GM12873 (cell line): ENCODE measurements around the gene COLEC12.

Experiments
- CTCF ChIP-seq: IDR thresholded peaks from 2 replicates; pipeline ENCODE4 v1.5.1; 2012; ENCODE audit warnings: low read depth, mild to moderate bottlenecking, moderate library complexity, low read length, control low read depth; ENCODE audit not compliant: insufficient read depth; ENCODE audit errors: missing control alignments

Gene COLEC12

GRCh38 chr18:449374-449773, 51.1 kb downstream of the COLEC12 start:
- TF ChIP-seq CTCF = no peak

DNA sequence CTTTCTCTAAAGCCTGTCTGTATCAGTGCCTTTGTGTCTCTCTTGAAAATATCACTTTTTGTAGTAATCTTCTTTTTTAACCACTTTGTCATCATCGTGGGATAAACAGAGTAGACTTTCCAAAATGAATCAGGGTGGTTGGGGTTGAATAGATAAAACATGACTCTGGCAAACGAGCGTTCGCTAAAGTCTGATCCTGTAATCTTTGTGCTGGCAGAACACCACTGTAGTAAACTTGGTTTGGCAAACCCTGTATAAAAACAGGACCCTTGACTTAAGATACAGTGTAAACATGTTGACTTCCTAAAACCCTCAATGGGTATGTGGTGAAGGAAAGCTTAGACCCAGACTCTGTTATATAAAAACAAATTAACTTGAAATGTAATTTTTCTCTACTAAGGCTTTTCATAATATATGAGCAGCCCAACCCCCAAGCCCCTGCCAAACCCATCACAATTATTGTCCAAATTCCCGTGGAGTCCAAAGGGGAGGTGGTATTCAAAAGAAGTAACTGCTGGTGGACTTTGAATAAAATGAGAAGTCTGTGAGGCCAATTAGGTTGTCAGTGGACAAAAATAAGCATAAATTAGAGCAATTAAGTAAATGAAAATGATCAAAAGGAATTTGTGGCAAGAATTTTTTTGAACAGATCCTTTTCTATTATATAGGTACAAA, 52.2 kb downstream of the COLEC12 start:
- TF ChIP-seq CTCF = no peak

- no peak for TF ChIP-seq CTCF
Observed at GRCh38 chr18:446941-447560, 53.5 kb downstream of the COLEC12 start.

DNA sequence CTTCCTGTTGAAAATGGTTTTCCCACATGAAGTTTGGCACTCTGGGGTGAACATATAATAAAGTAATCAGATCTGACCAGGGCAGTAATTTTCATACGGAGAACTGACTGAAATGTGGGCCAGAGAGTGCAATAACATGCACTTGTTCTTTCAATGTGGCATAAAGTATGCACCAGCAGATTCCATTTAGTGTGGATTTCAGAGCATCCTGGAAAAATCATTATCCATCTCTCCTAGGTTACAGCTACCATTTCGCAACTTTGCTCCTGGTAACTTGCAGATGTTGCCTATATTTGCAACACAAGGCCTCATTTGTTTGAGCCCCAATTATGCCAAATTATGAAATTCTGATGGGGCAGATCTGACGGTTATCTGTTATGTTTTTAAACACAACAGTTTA, 55.4 kb downstream of the COLEC12 start:
- no peak for TF ChIP-seq CTCF

- TF ChIP-seq CTCF = no peak
Observed at GRCh38 chr18:438571-438970, 61.9 kb downstream of the COLEC12 start.

DNA sequence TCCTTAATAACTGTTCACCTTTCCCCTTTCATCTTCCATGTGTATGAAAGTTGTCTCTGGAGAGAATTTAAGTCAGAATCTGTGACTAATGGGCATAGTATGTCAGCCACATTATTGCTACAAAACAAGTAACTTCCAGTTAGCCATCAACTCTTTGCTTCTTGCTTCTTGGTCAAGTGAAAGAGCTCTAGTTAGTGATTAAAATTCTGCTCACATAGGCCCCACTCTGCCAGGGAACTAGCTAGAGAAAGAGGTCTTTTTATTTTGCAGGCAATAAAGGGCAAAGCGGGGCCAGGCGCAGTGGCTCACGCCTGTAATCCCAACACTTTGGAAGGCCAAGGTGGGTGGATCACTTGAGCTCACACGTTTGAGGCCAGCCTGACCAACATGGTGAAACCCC, 64.6 kb downstream of the COLEC12 start:
- no peak for TF ChIP-seq CTCF

GRCh38 chr18:434410-434809, 66.1 kb downstream of the COLEC12 start:
- no peak for TF ChIP-seq CTCF
